K562 (cell line): Measurements from ENCODE around the gene AHCYL2.

Experiments
- ARID4B ChIP-seq: sonication (generic); formaldehyde crosslinking; IDR thresholded peaks from 2 replicates; pipeline ENCODE4 v1.8.0; 2022; ENCODE audit warnings: mild to moderate bottlenecking, missing genetic modification reagents
- CBFA2T2 ChIP-seq: fragments of 450-650 bp; conservative IDR thresholded peaks from 2 replicates; pipeline ENCODE4 v1.6.1; 2017; ENCODE audit warnings: mild to moderate bottlenecking
- CTCF ChIP-seq, 3 experiments: IDR thresholded peaks in 2 of 3; conservative IDR thresholded peaks in 1 of 3; 2 replicates each; pipeline ENCODE4 v1.5.1; 2011 to 2012; ENCODE audit warnings: low read length in 3 of 3, mild to moderate bottlenecking in 3 of 3, control low read depth in 2 of 3, improper control_type of control experiment in 1 of 3, inconsistent platforms in 1 of 3, low read depth in 1 of 3, mixed read lengths in 1 of 3, moderate library complexity in 1 of 3; ENCODE audit not compliant: insufficient read depth in 2 of 3
- EGR1 ChIP-seq: fragments of 450-650 bp; conservative IDR thresholded peaks from 2 replicates; pipeline ENCODE4 v1.6.1; 2017; ENCODE audit warnings: mild to moderate bottlenecking
- EZH2 ChIP-seq: IDR thresholded peaks from 2 replicates; pipeline ENCODE4 v1.6.1; 2012; ENCODE audit warnings: low read depth, mild to moderate bottlenecking, inconsistent platforms, low read length, borderline replicate concordance
- POLR2A ChIP-seq: fragments of 450-650 bp; conservative IDR thresholded peaks from 2 replicates; pipeline ENCODE4 v1.6.1; 2016
- RFX7 ChIP-seq: fragments of 250-450 bp; sonication (Bioruptor Pico); IDR thresholded peaks from 2 replicates; pipeline ENCODE4 v1.5.1; 2021; ENCODE audit warnings: mild to moderate bottlenecking
- TSC22D4 ChIP-seq: fragments of 450-650 bp; IDR thresholded peaks from 2 replicates; pipeline ENCODE4 v1.6.1; 2016; ENCODE audit warnings: missing genetic modification characterization, missing biosample characterization, control low read depth
- YY1 ChIP-seq, 3 experiments: IDR thresholded peaks; 2 replicates each; pipeline ENCODE4 v1.6.1; 2011; ENCODE audit warnings: low read length in 2 of 3, mild to moderate bottlenecking in 2 of 3, moderate library complexity in 2 of 3, borderline replicate concordance in 1 of 3, control low read depth in 1 of 3, low read depth in 1 of 3; ENCODE audit not compliant: insufficient read depth in 3 of 3, insufficient replicate concordance in 2 of 3, control insufficient read depth in 1 of 3, insufficient read length in 1 of 3; ENCODE audit errors: extremely low read depth in 1 of 3
- ZNF436 ChIP-seq: fragments of 250-450, 450-650 bp; sonication (Bioruptor Pico); formaldehyde crosslinking; IDR thresholded peaks from 2 replicates; pipeline ENCODE4 v1.7.0; 2020; ENCODE audit warnings: mild to moderate bottlenecking
- TF ChIP-seq, protein P1 (sequence below): fragments of 250-450 bp; sonication (Bioruptor Pico); IDR thresholded peaks from 2 replicates; pipeline ENCODE4 v1.8.0; 2022; ENCODE audit warnings: inconsistent platforms, mild to moderate bottlenecking, moderate library complexity, borderline replicate concordance
- TF ChIP-seq, protein P2 (sequence below): sonication (generic); formaldehyde crosslinking; IDR thresholded peaks from 2 replicates; pipeline ENCODE4 v1.8.0; 2022; ENCODE audit warnings: mild to moderate bottlenecking, low read depth, missing genetic modification reagents

GRCh38 chr7:129186749-129187260 is 38.0 kb upstream of the AHCYL2 start:
- TF ChIP-seq ZNF436 (CRISPR knock-in tag) (no peak), POLR2A (no peak), YY1 (IDR thresholded peaks at IDR 0.05; ENCODE audit: borderline replicate concordance in 1 of 3, control insufficient read depth in 1 of 3, extremely low read depth in 1 of 3, insufficient read depth in 3 of 3, insufficient read length in 1 of 3, insufficient replicate concordance in 2 of 3, low read depth in 1 of 3, low read length in 2 of 3) (no peak), TSC22D4 (tag) (no peak), EZH2 (no peak), CTCF (IDR thresholded peaks at IDR 0.05 in 2 of 3, conservative IDR thresholded peaks at IDR 0.05 in 1 of 3; ENCODE audit: insufficient read depth in 2 of 3, low read depth in 1 of 3, low read length in 3 of 3) (no peak), ARID4B (CRISPR knock-in tag) (no peak), CBFA2T2 (no peak), RFX7 (no peak), EGR1 (no peak)
- TF ChIP-seq, protein P1, sequence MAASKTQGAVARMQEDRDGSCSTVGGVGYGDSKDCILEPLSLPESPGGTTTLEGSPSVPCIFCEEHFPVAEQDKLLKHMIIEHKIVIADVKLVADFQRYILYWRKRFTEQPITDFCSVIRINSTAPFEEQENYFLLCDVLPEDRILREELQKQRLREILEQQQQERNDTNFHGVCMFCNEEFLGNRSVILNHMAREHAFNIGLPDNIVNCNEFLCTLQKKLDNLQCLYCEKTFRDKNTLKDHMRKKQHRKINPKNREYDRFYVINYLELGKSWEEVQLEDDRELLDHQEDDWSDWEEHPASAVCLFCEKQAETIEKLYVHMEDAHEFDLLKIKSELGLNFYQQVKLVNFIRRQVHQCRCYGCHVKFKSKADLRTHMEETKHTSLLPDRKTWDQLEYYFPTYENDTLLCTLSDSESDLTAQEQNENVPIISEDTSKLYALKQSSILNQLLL (CRISPR knock-in tag) = no peak
- TF ChIP-seq, protein P2, sequence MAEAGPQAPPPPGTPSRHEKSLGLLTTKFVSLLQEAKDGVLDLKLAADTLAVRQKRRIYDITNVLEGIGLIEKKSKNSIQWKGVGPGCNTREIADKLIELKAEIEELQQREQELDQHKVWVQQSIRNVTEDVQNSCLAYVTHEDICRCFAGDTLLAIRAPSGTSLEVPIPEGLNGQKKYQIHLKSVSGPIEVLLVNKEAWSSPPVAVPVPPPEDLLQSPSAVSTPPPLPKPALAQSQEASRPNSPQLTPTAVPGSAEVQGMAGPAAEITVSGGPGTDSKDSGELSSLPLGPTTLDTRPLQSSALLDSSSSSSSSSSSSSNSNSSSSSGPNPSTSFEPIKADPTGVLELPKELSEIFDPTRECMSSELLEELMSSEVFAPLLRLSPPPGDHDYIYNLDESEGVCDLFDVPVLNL (CRISPR knock-in tag) = no peak
